D341Med (cell line): ENCODE data around the gene POC5.
A peak's percentile ranks its signal among the peaks of the same experiment; 100 is the strongest.
"Not testable (repeated sequence)": the region's sequence is repeated elsewhere in the genome, so short reads cannot be mapped to it uniquely, and the experiment has no call there.

ENCODE experiments used
- DNase-seq: peaks from one replicate; pipeline ENCODE4 v3.0.0; 2012; ENCODE audit warnings: low spot score

Gene POC5

GRCh38 chr5:75717082-75717922, at the start of gene POC5:
POC5 (minus strand) TSS chr5:75717437; CDS start chr5:75712937, 4,500 bp downstream.
- DNase-seq: peak; percentile 96

- no peak for DNase-seq
These were observed 40.9 kb upstream of the POC5 start for GRCh38 chr5:75758116-75758515.

- no peak for DNase-seq
These were observed 39.7 kb upstream of the POC5 start for GRCh38 chr5:75756981-75757380.

- DNase-seq: no peak
These were observed 39.0 kb upstream of the POC5 start for GRCh38 chr5:75756211-75756610.

- no peak for DNase-seq
These were observed 35.9 kb upstream of the POC5 start for GRCh38 chr5:75753182-75753581.

- DNase-seq: no peak
These were observed 27.1 kb upstream of the POC5 start for GRCh38 chr5:75744355-75744754.

GRCh38 chr5:75736273-75736672, 19.0 kb upstream of the POC5 start:
- no peak for DNase-seq

GRCh38 chr5:75734913-75735789, 17.9 kb upstream of the POC5 start:
- DNase-seq: peak; percentile 65

GRCh38 chr5:75733767-75734166, 16.5 kb upstream of the POC5 start:
- DNase-seq: no peak

GRCh38 chr5:75731515-75731914, 14.3 kb upstream of the POC5 start:
- not testable (repeated sequence) for DNase-seq

- no peak for DNase-seq
These were observed 12.1 kb upstream of the POC5 start for GRCh38 chr5:75729321-75729720.

GRCh38 chr5:75727931-75728330, 10.7 kb upstream of the POC5 start:
- no peak for DNase-seq

- DNase-seq: not testable (repeated sequence)
These were observed 9.0 kb upstream of the POC5 start for GRCh38 chr5:75726224-75726623.

- no peak for DNase-seq
These were observed 6.1 kb upstream of the POC5 start for GRCh38 chr5:75723378-75723777.

- no peak for DNase-seq
These were observed 4.3 kb upstream of the POC5 start for GRCh38 chr5:75721573-75721972.

- DNase-seq: no peak
These were observed 3.6 kb upstream of the POC5 start for GRCh38 chr5:75720882-75721281.

- peak; percentile 25 for DNase-seq
These were observed 539 bp downstream of the POC5 start for GRCh38 chr5:75716715-75717081.

GRCh38 chr5:75712091-75712490, 5.1 kb downstream of the POC5 start:
- no peak for DNase-seq

- no peak for DNase-seq
These were observed 6.1 kb downstream of the POC5 start for GRCh38 chr5:75711151-75711550.

- no peak for DNase-seq
These were observed 6.6 kb downstream of the POC5 start for GRCh38 chr5:75710637-75711036.

- DNase-seq: no peak
These were observed 9.2 kb downstream of the POC5 start for GRCh38 chr5:75707911-75708509.

GRCh38 chr5:75706775-75707174, 10.5 kb downstream of the POC5 start:
- no peak for DNase-seq

- DNase-seq: no peak
These were observed 11.2 kb downstream of the POC5 start for GRCh38 chr5:75706016-75706415.
